ENCODE results near the gene NECAP2. TPM values are rescaled to one million over a fixed set of nuclear protein-coding genes. Genes with fewer than 3 reads are reported as not detected.
"Not testable (repeated sequence)": the region's sequence is repeated elsewhere in the genome, so short reads cannot be mapped to it uniquely, and the experiment has no call there.

Gene NECAP2
- total RNA-seq, 1 experiment from 2014 or later = 68.2 TPM

DNA sequence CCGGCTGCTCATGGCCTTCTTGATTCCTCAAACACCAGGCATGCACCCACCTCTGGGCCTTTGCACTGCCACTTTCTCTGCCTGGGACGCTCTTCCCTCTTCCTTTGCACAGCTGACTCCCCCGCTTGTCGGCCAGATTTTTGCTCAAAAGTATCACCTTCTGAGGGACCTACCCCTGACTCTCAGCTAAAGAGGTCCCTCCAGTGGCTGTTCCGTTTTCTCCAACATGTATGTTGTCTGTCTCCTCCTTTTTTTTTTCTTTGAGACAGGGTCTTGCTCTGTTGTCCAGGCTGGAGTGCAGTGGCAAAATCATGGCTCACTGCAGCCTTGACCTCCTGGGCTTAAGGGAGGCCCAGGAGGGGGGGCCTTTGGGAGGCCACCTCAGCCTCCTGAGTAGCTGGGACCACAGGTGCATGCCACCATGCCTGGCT is 57.0 kb downstream of the NECAP2 start:
- not testable (repeated sequence) for DNase-seq (ENCODE audit: low spot score)

GRCh38 chr1:16498047-16498446 is 57.5 kb downstream of the NECAP2 start:
- not testable (repeated sequence) for DNase-seq (ENCODE audit: low spot score)

DNA sequence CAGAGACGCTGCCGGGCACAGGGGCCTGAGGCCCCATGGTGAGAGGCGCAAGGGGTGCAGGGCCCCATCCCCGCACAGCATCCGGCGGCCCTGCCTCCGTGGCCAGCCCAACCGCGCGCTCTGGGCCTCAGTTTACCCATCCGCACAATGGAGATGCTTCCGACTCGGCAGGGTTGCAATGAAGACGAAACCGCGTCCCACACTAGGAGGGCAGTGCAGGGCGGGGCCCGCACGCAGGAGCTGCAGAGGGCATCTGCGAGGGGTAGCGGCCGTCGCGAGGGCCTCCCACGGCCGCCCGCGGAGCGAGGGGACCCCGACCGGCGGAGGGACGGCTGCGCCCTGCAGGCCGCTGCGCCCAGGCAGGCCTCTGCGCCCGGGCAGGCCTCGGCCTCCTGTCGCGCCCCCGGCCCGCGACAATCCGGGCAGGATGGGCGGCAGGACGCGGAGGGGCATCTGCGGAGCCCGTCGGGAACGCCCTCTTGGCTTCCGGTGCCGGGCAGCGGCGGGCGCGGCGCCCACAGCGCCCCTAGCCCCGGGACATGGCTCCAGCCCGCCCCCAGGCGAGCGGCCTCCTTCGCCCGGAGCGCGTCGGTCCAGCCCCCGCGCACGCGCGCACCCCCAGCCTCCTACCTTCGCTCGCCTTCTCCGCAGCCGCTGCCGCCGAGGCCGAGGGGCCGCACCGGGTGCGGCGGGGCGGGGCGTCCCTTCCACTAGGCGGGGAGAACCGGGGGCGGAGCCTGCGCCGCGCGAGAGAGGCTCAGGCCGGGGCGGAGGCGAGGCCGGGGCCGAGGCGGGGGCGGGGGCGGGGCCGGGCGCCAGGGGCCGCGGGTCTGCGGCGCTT is 58.3 kb downstream of the NECAP2 start:
- peak; percentile 41 for DNase-seq (ENCODE audit: low spot score)

DNA sequence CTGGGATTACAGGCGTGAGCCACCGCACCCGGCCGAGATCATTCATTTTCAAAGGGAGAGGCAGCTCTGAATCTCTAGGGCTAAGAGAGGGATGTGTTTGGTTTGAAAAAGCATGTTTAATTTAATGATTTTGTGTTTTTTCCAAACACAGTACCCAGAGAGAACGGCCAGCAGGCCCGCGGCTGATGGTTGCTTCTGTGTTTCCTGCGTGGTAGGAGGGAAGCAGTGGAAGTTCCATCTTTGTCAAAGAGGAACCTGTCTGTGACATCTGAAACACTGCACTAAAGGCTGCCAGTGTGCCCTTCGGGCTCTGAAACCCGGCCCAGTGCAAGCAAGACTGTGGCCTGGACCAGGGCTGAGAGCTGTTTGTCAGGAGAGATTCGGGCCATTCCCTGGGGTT is 59.9 kb downstream of the NECAP2 start:
- DNase-seq (ENCODE audit: low spot score) = not testable (repeated sequence)

- not testable (repeated sequence) for DNase-seq (ENCODE audit: low spot score)
Measured at GRCh38 chr1:16500975-16501374, 60.5 kb downstream of the NECAP2 start.

- DNase-seq (ENCODE audit: low spot score) = not testable (repeated sequence)
Measured at GRCh38 chr1:16501446-16501845, 60.9 kb downstream of the NECAP2 start.

DNA sequence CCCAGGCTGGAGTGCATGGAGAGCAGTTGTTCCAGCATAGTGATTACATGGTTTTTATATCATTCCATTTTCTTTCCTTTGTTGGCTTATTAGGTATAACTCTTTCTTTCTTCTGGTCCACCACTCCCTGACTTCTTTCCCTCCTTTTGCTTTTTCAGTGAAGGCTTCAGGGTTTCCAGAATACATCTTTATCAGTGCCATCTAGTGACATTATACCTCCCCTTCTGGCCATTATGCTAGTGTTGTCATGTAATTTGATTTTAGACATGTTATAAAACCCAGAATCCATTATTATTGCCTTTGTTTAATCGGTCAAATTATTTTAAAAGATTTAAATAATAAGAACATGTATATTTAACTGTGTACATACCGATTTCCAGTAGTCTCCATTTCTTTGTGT is 63.0 kb downstream of the NECAP2 start:
- no peak for DNase-seq (ENCODE audit: low spot score)

- DNase-seq (ENCODE audit: low spot score) = not testable (repeated sequence)
Measured at GRCh38 chr1:16505870-16506269, 65.3 kb downstream of the NECAP2 start.

DNA sequence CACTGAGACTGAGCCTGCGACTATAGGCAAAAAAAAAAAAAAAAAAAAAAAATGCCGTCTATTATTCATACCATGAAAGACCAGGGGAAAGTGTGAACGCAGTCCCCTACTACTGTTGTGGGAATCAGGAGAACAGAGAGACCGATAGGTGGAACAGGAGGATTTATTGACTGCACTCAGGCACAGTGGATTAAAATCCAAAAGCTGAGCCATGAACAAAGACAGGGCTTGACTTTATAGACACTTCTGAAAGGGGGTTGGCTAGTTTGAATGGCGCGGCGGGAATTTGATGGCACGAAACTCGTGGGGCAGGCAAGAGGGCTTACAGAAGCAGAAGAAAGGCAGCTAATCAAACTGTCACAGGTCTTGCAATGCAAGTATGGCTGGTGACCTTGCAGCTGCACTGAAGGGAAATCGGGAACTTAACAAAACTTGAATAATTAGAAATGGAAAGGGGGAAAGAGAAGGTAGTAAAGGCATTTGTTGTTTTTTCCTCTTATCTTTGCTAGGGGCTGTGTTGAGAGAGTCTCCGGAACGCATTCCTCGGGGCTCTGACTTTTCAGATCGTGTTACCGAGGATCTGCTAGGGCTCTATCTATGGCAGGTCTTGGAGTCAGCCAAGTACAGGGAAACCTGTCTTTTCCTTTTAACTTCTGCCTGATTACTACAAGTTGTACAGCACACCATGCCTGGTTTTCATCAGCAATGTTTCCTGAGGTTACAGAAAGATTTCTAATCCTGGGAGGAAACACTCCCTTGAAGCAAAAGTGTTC is 66.0 kb downstream of the NECAP2 start:
- peak; percentile 6 for DNase-seq (ENCODE audit: low spot score)

GRCh38 chr1:16508861-16509445 is 68.4 kb downstream of the NECAP2 start:
- DNase-seq (ENCODE audit: low spot score) = not testable (repeated sequence)

Other genes with a start within 250 kb of the NECAP2 start
- 0.50 and 1.1 TPM in 2 replicates for gene ARHGEF19, start 228.1 kb upstream of the NECAP2 start, total RNA-seq (2014; rRNA removed; shearing (Covaris generic))
- 2.5 and 5.5 TPM in 2 replicates for gene CPLANE2, start 203.5 kb upstream of the NECAP2 start, total RNA-seq (2014; rRNA removed; shearing (Covaris generic))
- 6.4 and 13.9 TPM in 2 replicates for gene FBXO42, start 88.2 kb upstream of the NECAP2 start, total RNA-seq (2014; rRNA removed; shearing (Covaris generic))
- 66.1 and 72.9 TPM in 2 replicates for gene SZRD1, start 73.5 kb upstream of the NECAP2 start, total RNA-seq (2014; rRNA removed; shearing (Covaris generic))
- gene SPATA21, start 3.3 kb upstream of the NECAP2 start, total RNA-seq (2014; rRNA removed; shearing (Covaris generic)) = not detected in 2 replicates
- under 0.01 and 255 TPM in 2 replicates for gene RNU1-1, start 73.6 kb downstream of the NECAP2 start, total RNA-seq (2014; rRNA removed; shearing (Covaris generic))
- gene NBPF1, start 172.8 kb downstream of the NECAP2 start, total RNA-seq (2014; rRNA removed; shearing (Covaris generic)) = 19.8 and 35.1 TPM in 2 replicates
- under 0.01 and 255 TPM in 2 replicates for gene RNU1-3, start 226.2 kb downstream of the NECAP2 start, total RNA-seq (2014; rRNA removed; shearing (Covaris generic))